ENCODE measurements around the gene LAIR2. TPM values are rescaled to one million over a fixed set of nuclear protein-coding genes. Genes with fewer than 3 reads are reported as not detected.

Gene LAIR2
- total and polyA plus RNA-seq, 10 of the 15 experiments (the other 5 are each of a cell fraction or from before 2014, with no cell fraction given), result not detected

- H3K79me2 ChIP-seq (ENCODE audit: control insufficient read depth, insufficient read depth, low read length), result no peaks in the 10 kb centered on the region
- FAIRE-seq (no peak), ATAC-seq (no peak), DNase-seq (ENCODE audit: low read depth, low spot score) (no peak)
- no peak for TF ChIP-seq EGR1 (IDR thresholded peaks at IDR 0.05; ENCODE audit: borderline replicate concordance in 1 of 2, low read depth in 2 of 2, low read length in 2 of 2)
- no peak for TF ChIP-seq HDGF (IDR thresholded peaks at IDR 0.05)
- TF ChIP-seq NFXL1 (IDR thresholded peaks at IDR 0.05; ENCODE audit: borderline replicate concordance), result no peak
- no peak for TF ChIP-seq ELK1 (IDR thresholded peaks at IDR 0.05; ENCODE audit: low read depth, low read length)
- TF ChIP-seq POLR2AphosphoS5 (IDR thresholded peaks at IDR 0.05; ENCODE audit: low read length), result no peak
- TF ChIP-seq YBX1 (IDR thresholded peaks at IDR 0.05), result no peak
- no peak for TF ChIP-seq KAT2A (conservative IDR thresholded peaks at IDR 0.05; ENCODE audit: control insufficient read depth, low read depth, low read length)
- H3K27me3 ChIP-seq (replicated peaks in 1 of 2; ENCODE audit: control insufficient read depth in 2 of 2, insufficient read depth in 2 of 2, low read length in 1 of 2), result no peaks in the 10 kb centered on the region
- no peak overlapping the region for H3K4me3 ChIP-seq
- 78% methylated on average over 7 of the region's 7 CpGs for WGBS (ENCODE audit: insufficient coverage, insufficient replicate concordance, low lambda C conversion rate, missing lambda C conversion rate)
- no peak overlapping the region for H3K9ac ChIP-seq (ENCODE audit: control insufficient read depth, insufficient read depth, low read length)
- ChIA-PET POLR2A (no interaction called here), CTCF (interaction anchor here (0.6 kb wide), 1 partner anchor 185 kb away, joined by 3 read pairs; no protein-coding TSS in a partner anchor), SMC1A (ENCODE audit: uncharacterized antibody, unreplicated experiment) (no interaction called here), RAD21 (ENCODE audit: unreplicated experiment) (interaction anchor here (0.8 kb wide), 1 partner anchor 10 kb away, joined by 3 read pairs; no protein-coding TSS in a partner anchor)
- no peaks in the 10 kb centered on the region for H3K9me3 ChIP-seq (replicated peaks; ENCODE audit: control insufficient read depth, insufficient read depth, low read length)
- no peaks in the 10 kb centered on the region for H3K36me3 ChIP-seq (ENCODE audit: control insufficient read depth in 2 of 2, insufficient read depth in 2 of 2, low read length in 1 of 2)
- in situ Hi-C loops (cut with MboI) (no loop called here), intact Hi-C loops (cut with micrococcal nuclease; ENCODE audit: unreplicated experiment) (no loop called here)
- H3K27ac ChIP-seq (ENCODE audit: control insufficient read depth, insufficient read depth), result no peak overlapping the region
- H3K4me1 ChIP-seq (ENCODE audit: control insufficient read depth, insufficient read depth, low read length), result peaks cover 10% of the 10 kb centered on the region
- no TSS peak for BruUV-seq (replicated peaks)
- no peak overlapping the region for H3K4me2 ChIP-seq (ENCODE audit: control insufficient read depth, insufficient read depth)
- no peak overlapping the region for H2AFZ ChIP-seq (ENCODE audit: control insufficient read depth, low read depth, low read length)
- H4K20me1 ChIP-seq (ENCODE audit: control insufficient read depth, insufficient read depth), result no peaks in the 10 kb centered on the region
Measured at GRCh38 chr19:54489341-54489740, 13.3 kb upstream of the LAIR2 start.

- no peak for ATAC-seq
- no peak for TF ChIP-seq KLF5 (IDR thresholded peaks at IDR 0.05; ENCODE audit: partially characterized antibody)
- TF ChIP-seq MEF2B (IDR thresholded peaks at IDR 0.05; ENCODE audit: partially characterized antibody, poor library complexity, severe bottlenecking), result no peak
- no peak for TF ChIP-seq EED (IDR thresholded peaks at IDR 0.05; ENCODE audit: low read depth)
- TF ChIP-seq CEBPB (IDR thresholded peaks at IDR 0.05; ENCODE audit: borderline replicate concordance in 1 of 2, low read depth in 2 of 2, low read length in 2 of 2), result no peak
- TF ChIP-seq SIX5 (IDR thresholded peaks at IDR 0.05; ENCODE audit: low read depth, low read length, severe bottlenecking), result no peak
- TF ChIP-seq E2F8 (IDR thresholded peaks at IDR 0.05; ENCODE audit: low read depth, partially characterized antibody), result no peak
Measured at GRCh38 chr19:54489766-54490165, 12.9 kb upstream of the LAIR2 start.

More at GRCh38 chr19:54489766-54490165, 12.9 kb upstream of the LAIR2 start:
- Histone ChIP-seq H3K9ac (ENCODE audit: control insufficient read depth, insufficient read depth, low read length) (no peak overlapping the region), H3K79me2 (ENCODE audit: control insufficient read depth, insufficient read depth, low read length) (no peaks in the 10 kb centered on the region), H3K36me3 (ENCODE audit: control insufficient read depth in 2 of 2, insufficient read depth in 2 of 2, low read length in 1 of 2) (no peaks in the 10 kb centered on the region), H3K4me3 (no peak overlapping the region), H3K9me3 (replicated peaks; ENCODE audit: control insufficient read depth, insufficient read depth, low read length) (no peaks in the 10 kb centered on the region), H3K27me3 (replicated peaks in 1 of 2; ENCODE audit: control insufficient read depth in 2 of 2, insufficient read depth in 2 of 2, low read length in 1 of 2) (no peaks in the 10 kb centered on the region), H2AFZ (ENCODE audit: control insufficient read depth, low read depth, low read length) (no peak overlapping the region), H4K20me1 (ENCODE audit: control insufficient read depth, insufficient read depth) (no peaks in the 10 kb centered on the region), H3K27ac (ENCODE audit: control insufficient read depth, insufficient read depth) (no peak overlapping the region), H3K4me1 (ENCODE audit: control insufficient read depth, insufficient read depth, low read length) (peaks cover 10% of the 10 kb centered on the region), H3K4me2 (ENCODE audit: control insufficient read depth, insufficient read depth) (no peak overlapping the region)
- in situ Hi-C loops (cut with MboI), result no loop called here
- FAIRE-seq (no peak), DNase-seq (ENCODE audit: low read depth, low spot score) (no peak)
- no TSS peak for BruUV-seq (replicated peaks)
- intact Hi-C loops (cut with micrococcal nuclease; ENCODE audit: unreplicated experiment), result no loop called here
- SMC1A ChIA-PET (ENCODE audit: uncharacterized antibody, unreplicated experiment), result no interaction called here
- POLR2A ChIA-PET, result no interaction called here
- CTCF ChIA-PET, result interaction anchor here (0.6 to 2.3 kb wide), 2 partner anchors 8 to 184 kb away, joined by 3 to 11 read pairs; no protein-coding TSS in a partner anchor
- 79% methylated on average over 9 of the region's 9 CpGs for WGBS (ENCODE audit: insufficient coverage, insufficient replicate concordance, low lambda C conversion rate, missing lambda C conversion rate)
- RAD21 ChIA-PET (ENCODE audit: unreplicated experiment), result interaction anchor here (0.8 kb wide), 1 partner anchor 10 kb away, joined by 3 read pairs; no protein-coding TSS in a partner anchor
